Left forelimb (tissue), 1 donor: ENCODE results near the gene THAP10.
A peak's percentile ranks its signal among the peaks of the same experiment; 100 is the strongest.

Source experiments
- DNase-seq: peaks from one replicate; pipeline ENCODE4 v3.0.0-alpha.2; 2018; ENCODE audit warnings: low spot score

THAP10 gene

DNA sequence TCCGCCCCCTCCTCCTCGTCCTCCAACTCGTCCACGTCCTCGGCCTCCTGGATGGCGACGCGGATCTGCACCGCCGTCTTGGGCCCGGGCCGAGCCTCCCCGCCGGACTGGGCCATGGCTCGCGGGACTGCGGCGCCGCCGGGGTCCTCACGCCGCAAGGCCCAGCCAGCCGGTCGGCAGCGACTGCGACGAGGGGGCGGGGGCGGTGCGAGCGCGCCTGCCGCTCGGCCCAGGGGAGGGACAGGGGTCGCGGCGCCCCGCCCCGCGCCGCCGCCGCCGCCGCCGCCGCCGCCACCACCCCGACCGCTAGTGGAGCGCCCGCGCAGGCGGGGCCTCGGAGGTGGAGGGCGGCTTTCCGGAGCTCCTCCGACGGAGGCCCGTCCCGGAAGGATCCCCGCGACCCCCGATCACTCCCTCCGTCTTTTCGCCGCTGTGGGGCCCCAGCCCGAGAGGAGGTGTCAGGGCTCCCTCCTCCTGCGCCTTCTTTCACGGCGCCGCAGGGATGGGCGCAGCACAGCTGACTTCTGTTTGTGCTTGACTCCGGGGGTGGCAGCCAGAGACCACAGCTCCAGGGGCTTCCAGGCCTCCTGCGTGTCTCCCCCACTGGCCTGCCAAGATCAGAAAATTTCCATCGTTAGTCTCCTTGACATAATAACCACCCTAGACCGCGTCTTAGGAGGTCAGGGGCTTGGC is 38.1 kb downstream of the THAP10 start, which contains the start of gene LARP6:
TSS of gene LARP6 (minus strand) at position 185 of the 693 bp plus-strand sequence. CDS start at position 116, 69 bp downstream.
- DNase-seq: peak; percentile 84

- peak; percentile 73 for DNase-seq
Measured at GRCh38 chr15:70853318-70853972, 38.8 kb downstream of the THAP10 start.

GRCh38 chr15:70852501-70853317 is 39.5 kb downstream of the THAP10 start:
- DNase-seq: no peak

DNA sequence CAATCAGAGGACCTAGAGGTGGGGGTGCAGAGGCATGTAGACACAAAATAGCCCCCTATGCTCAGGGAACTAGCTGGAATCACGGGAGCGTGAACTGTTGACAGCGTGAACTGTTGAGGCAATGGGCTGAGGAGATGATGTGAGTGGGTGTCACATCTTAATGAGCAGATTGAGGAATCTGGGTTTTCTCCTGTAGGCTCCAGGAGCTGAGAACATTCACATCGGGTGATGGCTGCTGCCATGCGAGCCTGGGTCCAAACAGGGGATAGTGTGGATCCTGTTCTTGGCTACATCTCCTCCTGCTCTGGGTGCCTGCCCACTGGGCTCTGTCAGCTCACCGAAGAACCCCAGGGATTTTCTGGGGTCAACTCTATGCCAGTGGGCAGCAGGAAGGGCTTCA is 40.3 kb downstream of the THAP10 start:
- no peak for DNase-seq

- no peak for DNase-seq
Measured at GRCh38 chr15:70845602-70846360, 46.5 kb downstream of the THAP10 start.

GRCh38 chr15:70837476-70837875 is 54.8 kb downstream of the THAP10 start:
- DNase-seq: no peak

- no peak for DNase-seq
Measured at GRCh38 chr15:70835841-70836240, 56.4 kb downstream of the THAP10 start.

- DNase-seq: no peak
Measured at GRCh38 chr15:70835415-70835814, 56.8 kb downstream of the THAP10 start.

- no peak for DNase-seq
Measured at GRCh38 chr15:70834999-70835398, 57.2 kb downstream of the THAP10 start.

- peak; percentile 74 for DNase-seq
Measured at GRCh38 chr15:70833861-70834765, 58.1 kb downstream of the THAP10 start.

GRCh38 chr15:70833422-70833821 is 58.8 kb downstream of the THAP10 start:
- no peak for DNase-seq

DNA sequence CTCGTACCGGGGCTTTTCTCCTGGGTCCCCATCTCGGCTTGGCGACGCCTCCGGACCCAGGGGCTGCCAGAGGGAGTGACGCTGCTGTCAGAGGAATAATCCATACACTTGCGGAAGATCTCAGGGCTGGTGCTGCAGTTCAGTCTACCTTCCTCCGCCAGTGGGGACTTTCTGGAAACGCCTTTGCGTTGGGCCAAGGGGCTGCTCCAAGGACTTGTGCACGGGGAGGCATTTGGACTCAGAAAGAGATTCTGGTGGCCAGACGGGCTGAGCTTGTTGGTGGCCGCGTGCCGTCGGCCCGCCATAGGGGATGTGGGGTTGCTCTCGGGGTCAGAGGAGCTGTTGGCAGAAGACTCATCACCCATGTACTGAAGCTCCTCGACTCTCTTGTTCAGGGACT is 60.1 kb downstream of the THAP10 start:
- DNase-seq: no peak
